Sigmoid colon (tissue), 7 donors: Measurements from ENCODE around the gene GFPT1. TPM values are rescaled to one million over a fixed set of nuclear protein-coding genes. Genes with fewer than 3 reads are reported as not detected.
"Not testable (repeated sequence)": the region's sequence is repeated elsewhere in the genome, so short reads cannot be mapped to it uniquely, and the experiment has no call there.

Experiments used
- DNase-seq: peaks from one replicate; pipeline ENCODE4 v3.0.0-alpha.2; 2019
- H3K27ac ChIP-seq, 4 donors: fragments of 200-600 bp; sonication (generic); one replicate each; pipeline ENCODE4 v1.5.1; 2016 to 2019; ENCODE audit warnings: mild to moderate bottlenecking in 1 of 4
- H3K27me3 ChIP-seq, 3 donors: fragments of 200-600 bp; sonication (generic); one replicate each; pipeline ENCODE4 v1.5.1; 2019; ENCODE audit warnings: mild to moderate bottlenecking in 1 of 3
- H3K36me3 ChIP-seq, 4 donors: fragments of 200-600 bp; sonication (generic); one replicate each; pipeline ENCODE4 v1.5.1; 2016 to 2019
- H3K4me1 ChIP-seq, 4 donors: fragments of 200-600 bp; sonication (generic); one replicate each; pipeline ENCODE4 v1.5.1; 2017 to 2019
- H3K4me3 ChIP-seq, 4 donors: fragments of 200-600 bp; sonication (generic); one replicate each; pipeline ENCODE4 v1.5.1; 2017 to 2019; ENCODE audit warnings: mild to moderate bottlenecking in 2 of 4, moderate library complexity in 1 of 4
- H3K9me3 ChIP-seq, 4 donors: fragments of 200-600 bp in 3 of 4; sonication (generic) in 3 of 4; one replicate each; pipeline versions ENCODE4 v1.5.1 to v1.6.1; 2013 to 2019
- EP300 ChIP-seq, 4 donors: sonication (generic); formaldehyde crosslinking; IDR thresholded peaks; one replicate each; pipeline ENCODE4 v1.6.1; 2017; ENCODE audit warnings: antibody characterized with exemption in 4 of 4
- POLR2A ChIP-seq, 2 donors: fragments of 450-650 bp; IDR thresholded peaks; one replicate each; pipeline ENCODE4 v1.6.1; 2016; ENCODE audit warnings: antibody characterized with exemption in 2 of 2, mild to moderate bottlenecking in 2 of 2, moderate library complexity in 2 of 2
- POLR2AphosphoS5 ChIP-seq, 4 donors: sonication (generic); formaldehyde crosslinking; IDR thresholded peaks; one replicate each; pipeline ENCODE4 v1.6.1; 2017; ENCODE audit warnings: antibody characterized with exemption in 4 of 4
- WGBS, 2 donors: extraction: QIAGEN DNeasy Blood & Tissue Kit; methylation state at CpG; one replicate each; pipeline ENCODE4 v1.1.7; 2013; 5-methylcytosine and 5-hydroxymethylcytosine counted together
- intact Hi-C: fragments of 100-400 bp; cut with DNase I; formaldehyde crosslinking; loops from one replicate; pipeline ENCODE4 v1.15.1; 2023
- polyA plus RNA-seq, 3 donors: library from polyadenylated mRNA; stranded (reverse); fragments of 200-250 nt; gene quantifications; one replicate each; pipeline ENCODE4 v1.2.3, GENCODE V29; 2013
- total RNA-seq, 4 donors: library from RNA; depleted of rRNA; stranded (reverse); fragments of >200 nt; gene quantifications; one replicate each; pipeline ENCODE4 v1.1.0, GENCODE V29; 2016
- TF ChIP-seq, protein P1 (sequence below), 4 experiments: fragments of 450-650 bp in 3 of 4; fragments of 200-600 bp in 1 of 4; IDR thresholded peaks; one replicate each; pipeline ENCODE4 v1.5.1; 2016 to 2019; ENCODE audit warnings: antibody characterized with exemption in 4 of 4, mild to moderate bottlenecking in 3 of 4, moderate library complexity in 2 of 4
- donor health status: healthy with polysubstance abuse.
- donor health status: Bipolar disorder and iron deficiency.
- donor health status: healthy.

GFPT1 gene
- total and polyA plus RNA-seq, 7 donors: 14.5 to 45.5 (median 24.4) TPM

- intact Hi-C loops: no loop called here
- Histone ChIP-seq H3K4me3 (no peak overlapping the region), H3K36me3 (peaks cover 0 to 68% (median 19%) of the 10 kb centered on the region in 4 donors), H3K4me1 (peaks cover 0 to 12% (median 5%) of the 10 kb centered on the region in 4 donors), H3K9me3 (no peaks in the 10 kb centered on the region), H3K27ac (no peak overlapping the region), H3K27me3 (no peaks in the 10 kb centered on the region)
- WGBS, 2 donors: 84 to 92% methylated on average over 2 of the region's 2 CpGs
- no peak for DNase-seq
- TF ChIP-seq, protein P1, sequence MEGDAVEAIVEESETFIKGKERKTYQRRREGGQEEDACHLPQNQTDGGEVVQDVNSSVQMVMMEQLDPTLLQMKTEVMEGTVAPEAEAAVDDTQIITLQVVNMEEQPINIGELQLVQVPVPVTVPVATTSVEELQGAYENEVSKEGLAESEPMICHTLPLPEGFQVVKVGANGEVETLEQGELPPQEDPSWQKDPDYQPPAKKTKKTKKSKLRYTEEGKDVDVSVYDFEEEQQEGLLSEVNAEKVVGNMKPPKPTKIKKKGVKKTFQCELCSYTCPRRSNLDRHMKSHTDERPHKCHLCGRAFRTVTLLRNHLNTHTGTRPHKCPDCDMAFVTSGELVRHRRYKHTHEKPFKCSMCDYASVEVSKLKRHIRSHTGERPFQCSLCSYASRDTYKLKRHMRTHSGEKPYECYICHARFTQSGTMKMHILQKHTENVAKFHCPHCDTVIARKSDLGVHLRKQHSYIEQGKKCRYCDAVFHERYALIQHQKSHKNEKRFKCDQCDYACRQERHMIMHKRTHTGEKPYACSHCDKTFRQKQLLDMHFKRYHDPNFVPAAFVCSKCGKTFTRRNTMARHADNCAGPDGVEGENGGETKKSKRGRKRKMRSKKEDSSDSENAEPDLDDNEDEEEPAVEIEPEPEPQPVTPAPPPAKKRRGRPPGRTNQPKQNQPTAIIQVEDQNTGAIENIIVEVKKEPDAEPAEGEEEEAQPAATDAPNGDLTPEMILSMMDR (IDR thresholded peaks at IDR 0.05): no peak
- TF ChIP-seq EP300 (IDR thresholded peaks at IDR 0.05): no peak
- TF ChIP-seq POLR2AphosphoS5 (IDR thresholded peaks at IDR 0.05): no peak
- TF ChIP-seq POLR2A (IDR thresholded peaks at IDR 0.05): no peak
Observed at GRCh38 chr2:69428981-69429380, 42.0 kb upstream of the GFPT1 start.

DNA sequence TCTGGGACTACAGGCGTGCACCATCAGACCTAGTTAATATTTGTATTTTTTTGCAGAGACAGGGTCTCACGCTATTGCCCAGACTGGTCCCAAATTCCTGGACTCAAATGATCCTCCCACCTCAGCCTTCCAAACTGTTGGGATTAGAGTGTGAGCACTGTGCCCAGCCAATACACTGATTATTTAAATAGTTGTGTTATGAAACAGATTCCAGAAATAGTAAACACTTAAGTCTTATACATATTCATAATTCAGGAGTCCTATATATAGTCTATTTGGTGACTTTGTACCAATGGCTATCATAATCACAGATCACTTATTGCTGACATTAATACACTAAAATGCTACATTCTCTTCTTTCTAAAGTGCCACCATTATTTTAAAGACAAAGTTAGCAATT lies 37.4 kb upstream of the GFPT1 start:
- H3K27me3 ChIP-seq: no peaks in the 10 kb centered on the region
- H3K27ac ChIP-seq: no peak overlapping the region
- H3K36me3 ChIP-seq: peaks cover 0 to 80% (median 14%) of the 10 kb centered on the region in 4 donors
- WGBS, 2 donors: 96 to 98% methylated on average over 2 of the region's 2 CpGs
- peaks cover 0 to 10% (median 2%) of the 10 kb centered on the region in 4 donors for H3K4me1 ChIP-seq
- TF ChIP-seq EP300 (IDR thresholded peaks at IDR 0.05) (no peak), POLR2A (IDR thresholded peaks at IDR 0.05) (no peak), POLR2AphosphoS5 (IDR thresholded peaks at IDR 0.05) (no peak)
- TF ChIP-seq, protein P1 (IDR thresholded peaks at IDR 0.05): no peak
- intact Hi-C loops: no loop called here
- DNase-seq: no peak
- no peak overlapping the region for H3K4me3 ChIP-seq
- H3K9me3 ChIP-seq: no peaks in the 10 kb centered on the region

GRCh38 chr2:69422198-69422597 lies 35.2 kb upstream of the GFPT1 start:
- H3K27me3 ChIP-seq: no peaks in the 10 kb centered on the region
- H3K9me3 ChIP-seq: no peaks in the 10 kb centered on the region
- no peak overlapping the region for H3K27ac ChIP-seq
- H3K4me1 ChIP-seq: no peaks in the 10 kb centered on the region
- TF ChIP-seq, protein P1 (IDR thresholded peaks at IDR 0.05): no peak
- TF ChIP-seq EP300 (IDR thresholded peaks at IDR 0.05) (no peak), POLR2A (IDR thresholded peaks at IDR 0.05) (no peak), POLR2AphosphoS5 (IDR thresholded peaks at IDR 0.05) (no peak)
- intact Hi-C loops: no loop called here
- H3K4me3 ChIP-seq: no peak overlapping the region
- H3K36me3 ChIP-seq: peaks cover 3 to 81% (median 24%) of the 10 kb centered on the region in 4 donors
- no peak for DNase-seq

DNA sequence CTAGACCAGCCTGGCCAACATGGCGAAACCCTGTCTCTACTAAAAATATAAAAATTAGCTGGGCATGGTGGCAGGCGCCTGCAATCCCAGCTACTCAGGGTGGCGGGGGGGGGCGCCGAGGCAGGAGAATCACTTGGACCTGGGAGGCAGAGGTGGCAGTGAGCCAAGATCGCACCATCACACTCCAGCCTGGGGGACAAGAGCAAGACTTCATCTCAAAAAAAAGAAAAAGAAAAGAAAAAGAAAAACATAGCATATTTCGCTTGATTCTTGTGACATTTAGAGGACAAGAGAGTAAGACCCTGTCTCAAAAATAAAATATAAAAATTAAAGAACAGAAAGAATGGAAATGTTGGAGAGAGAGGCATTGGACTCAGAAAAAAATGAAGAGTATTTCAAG lies 32.1 kb upstream of the GFPT1 start:
- H3K27ac ChIP-seq, intact Hi-C loops, H3K9me3 ChIP-seq, H3K4me3 ChIP-seq, H3K27me3 ChIP-seq, DNase-seq, H3K4me1 ChIP-seq: not testable (repeated sequence)
- 82 to 89% methylated on average over 7 of the region's 7 CpGs for WGBS, 2 donors
- peaks cover 3 to 86% (median 31%) of the 10 kb centered on the region in 4 donors for H3K36me3 ChIP-seq

DNA sequence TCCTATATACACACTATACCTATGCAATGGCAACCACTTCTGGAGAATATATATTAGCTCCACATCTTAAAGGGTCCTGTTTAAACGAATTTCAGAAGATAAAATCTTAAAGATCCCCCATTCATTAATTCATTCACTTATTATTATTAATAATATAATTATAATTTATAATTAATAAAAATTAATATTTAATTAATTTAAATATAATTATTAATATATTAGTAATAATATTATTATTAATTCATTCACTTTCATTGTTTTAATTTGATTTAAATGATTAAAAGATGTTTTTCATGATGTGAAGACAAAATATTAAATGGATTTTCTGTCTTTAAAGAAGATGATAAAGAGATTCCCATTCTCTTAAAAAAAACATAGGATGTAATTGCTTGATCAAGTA lies 29.1 kb upstream of the GFPT1 start:
- no peaks in the 10 kb centered on the region for H3K27me3 ChIP-seq
- H3K9me3 ChIP-seq: no peaks in the 10 kb centered on the region
- no peak overlapping the region for H3K27ac ChIP-seq
- H3K4me1 ChIP-seq: no peaks in the 10 kb centered on the region
- peaks cover 8 to 96% (median 37%) of the 10 kb centered on the region in 4 donors for H3K36me3 ChIP-seq
- no peak overlapping the region for H3K4me3 ChIP-seq
- no peak for TF ChIP-seq EP300 (IDR thresholded peaks at IDR 0.05)
- TF ChIP-seq POLR2AphosphoS5 (IDR thresholded peaks at IDR 0.05): no peak
- TF ChIP-seq, protein P1 (IDR thresholded peaks at IDR 0.05): no peak
- TF ChIP-seq POLR2A (IDR thresholded peaks at IDR 0.05): no peak
- no peak for DNase-seq
- 88% methylated on average over 1 of the region's 1 CpG for WGBS, 2 donors
- intact Hi-C loops: no loop called here
